Neural progenitor cell (in vitro differentiated cells): Measurements from ENCODE around the gene LMNB1.

ENCODE experiments used
- CTCF ChIP-seq: fragments of 200-600 bp; sonication (generic); IDR thresholded peaks from 2 replicates; pipeline ENCODE4 v1.5.1; 2017; ENCODE audit warnings: antibody characterized with exemption, mild to moderate bottlenecking
- EZH2 ChIP-seq: fragments of 200-600 bp; sonication (generic); IDR thresholded peaks from 2 replicates; pipeline ENCODE4 v1.6.1; 2017; ENCODE audit warnings: antibody characterized with exemption, mild to moderate bottlenecking, moderate library complexity

GRCh38 chr5:126830061-126830460, 53.1 kb downstream of the LMNB1 start:
- TF ChIP-seq CTCF, result no peak
- no peak for TF ChIP-seq EZH2
